ENCODE results near the gene AMDHD2.
A peak's percentile ranks its signal among the peaks of the same experiment; 100 is the strongest.
"Not testable (repeated sequence)": the region's sequence is repeated elsewhere in the genome, so short reads cannot be mapped to it uniquely, and the experiment has no call there.

AMDHD2 gene

GRCh38 chr16:2533912-2534311 lies 13.7 kb downstream of the AMDHD2 start:
- DNase-seq (ENCODE audit: low read depth) = no peak

- DNase-seq (ENCODE audit: low read depth) = not testable (repeated sequence)
These were observed 14.2 kb downstream of the AMDHD2 start for GRCh38 chr16:2534335-2534734.

- no peak for DNase-seq (ENCODE audit: low read depth)
These were observed 15.4 kb downstream of the AMDHD2 start for GRCh38 chr16:2535625-2536013.

- DNase-seq (ENCODE audit: low read depth) = peak; percentile 94
These were observed 17.5 kb downstream of the AMDHD2 start, which contains the start of gene PDPK1 for GRCh38 chr16:2537451-2538379. Gene PDPK1, plus strand, starts transcription at chr16:2538021. Its CDS starts 92 bp downstream, at chr16:2538113.

- not testable (repeated sequence) for DNase-seq (ENCODE audit: low read depth)
These were observed 19.1 kb downstream of the AMDHD2 start for GRCh38 chr16:2539192-2539844.

GRCh38 chr16:2539845-2540458 lies 19.8 kb downstream of the AMDHD2 start:
- DNase-seq (ENCODE audit: low read depth) = not testable (repeated sequence)

GRCh38 chr16:2540912-2541311 lies 20.7 kb downstream of the AMDHD2 start:
- DNase-seq (ENCODE audit: low read depth) = not testable (repeated sequence)

- not testable (repeated sequence) for DNase-seq (ENCODE audit: low read depth)
These were observed 21.2 kb downstream of the AMDHD2 start for GRCh38 chr16:2541409-2541808.

- DNase-seq (ENCODE audit: low read depth) = not testable (repeated sequence)
These were observed 23.6 kb downstream of the AMDHD2 start for GRCh38 chr16:2543771-2544170.

- DNase-seq (ENCODE audit: low read depth) = not testable (repeated sequence)
These were observed 30.2 kb downstream of the AMDHD2 start for GRCh38 chr16:2550283-2550878.

GRCh38 chr16:2551420-2551889 lies 31.3 kb downstream of the AMDHD2 start:
- not testable (repeated sequence) for DNase-seq (ENCODE audit: low read depth)

GRCh38 chr16:2554709-2555425 lies 34.7 kb downstream of the AMDHD2 start:
- DNase-seq (ENCODE audit: low read depth) = not testable (repeated sequence)

- DNase-seq (ENCODE audit: low read depth) = not testable (repeated sequence)
These were observed 37.0 kb downstream of the AMDHD2 start for GRCh38 chr16:2557150-2557549.

GRCh38 chr16:2560131-2560797 lies 40.1 kb downstream of the AMDHD2 start:
- not testable (repeated sequence) for DNase-seq (ENCODE audit: low read depth)

- DNase-seq (ENCODE audit: low read depth) = peak; percentile 49
These were observed 40.6 kb downstream of the AMDHD2 start for GRCh38 chr16:2560798-2561133.

GRCh38 chr16:2567506-2567905 lies 47.3 kb downstream of the AMDHD2 start:
- DNase-seq (ENCODE audit: low read depth) = not testable (repeated sequence)

GRCh38 chr16:2568573-2568972 lies 48.4 kb downstream of the AMDHD2 start:
- DNase-seq (ENCODE audit: low read depth) = not testable (repeated sequence)

- DNase-seq (ENCODE audit: low read depth) = not testable (repeated sequence)
These were observed 52.5 kb downstream of the AMDHD2 start for GRCh38 chr16:2572704-2573103.

- not testable (repeated sequence) for DNase-seq (ENCODE audit: low read depth)
These were observed 55.7 kb downstream of the AMDHD2 start for GRCh38 chr16:2575839-2576238.

- not testable (repeated sequence) for DNase-seq (ENCODE audit: low read depth)
These were observed 56.9 kb downstream of the AMDHD2 start for GRCh38 chr16:2577044-2577443.

- DNase-seq (ENCODE audit: low read depth) = not testable (repeated sequence)
These were observed 58.7 kb downstream of the AMDHD2 start for GRCh38 chr16:2578905-2579304.
